Sigmoid colon (tissue), 7 donors: ENCODE data around the gene ARRDC1. TPM values are rescaled to one million over a fixed set of nuclear protein-coding genes. Genes with fewer than 3 reads are reported as not detected.
A peak's percentile ranks its signal among the peaks of the same experiment; 100 is the strongest.

Source experiments
- DNase-seq: peaks from one replicate; pipeline ENCODE4 v3.0.0-alpha.2; 2019
- H3K27ac ChIP-seq, 4 donors: fragments of 200-600 bp; sonication (generic); one replicate each; pipeline ENCODE4 v1.5.1; 2016 to 2019; ENCODE audit warnings: mild to moderate bottlenecking in 1 of 4
- H3K27me3 ChIP-seq, 3 donors: fragments of 200-600 bp; sonication (generic); one replicate each; pipeline ENCODE4 v1.5.1; 2019; ENCODE audit warnings: mild to moderate bottlenecking in 1 of 3
- H3K36me3 ChIP-seq, 4 donors: fragments of 200-600 bp; sonication (generic); one replicate each; pipeline ENCODE4 v1.5.1; 2016 to 2019
- H3K4me1 ChIP-seq, 4 donors: fragments of 200-600 bp; sonication (generic); one replicate each; pipeline ENCODE4 v1.5.1; 2017 to 2019
- H3K4me3 ChIP-seq, 4 donors: fragments of 200-600 bp; sonication (generic); one replicate each; pipeline ENCODE4 v1.5.1; 2017 to 2019; ENCODE audit warnings: mild to moderate bottlenecking in 2 of 4, moderate library complexity in 1 of 4
- H3K9me3 ChIP-seq, 4 donors: fragments of 200-600 bp in 3 of 4; sonication (generic) in 3 of 4; one replicate each; pipeline versions ENCODE4 v1.5.1 to v1.6.1; 2013 to 2019
- CTCF ChIP-seq, 4 experiments: fragments of 450-650 bp in 3 of 4; fragments of 200-600 bp in 1 of 4; IDR thresholded peaks; one replicate each; pipeline ENCODE4 v1.5.1; 2016 to 2019; ENCODE audit warnings: antibody characterized with exemption in 4 of 4, mild to moderate bottlenecking in 3 of 4, moderate library complexity in 2 of 4
- EP300 ChIP-seq, 4 donors: sonication (generic); formaldehyde crosslinking; IDR thresholded peaks; one replicate each; pipeline ENCODE4 v1.6.1; 2017; ENCODE audit warnings: antibody characterized with exemption in 4 of 4
- POLR2A ChIP-seq, 2 donors: fragments of 450-650 bp; IDR thresholded peaks; one replicate each; pipeline ENCODE4 v1.6.1; 2016; ENCODE audit warnings: antibody characterized with exemption in 2 of 2, mild to moderate bottlenecking in 2 of 2, moderate library complexity in 2 of 2
- POLR2AphosphoS5 ChIP-seq, 4 donors: sonication (generic); formaldehyde crosslinking; IDR thresholded peaks; one replicate each; pipeline ENCODE4 v1.6.1; 2017; ENCODE audit warnings: antibody characterized with exemption in 4 of 4
- WGBS, 2 donors: extraction: QIAGEN DNeasy Blood & Tissue Kit; methylation state at CpG; one replicate each; pipeline ENCODE4 v1.1.7; 2013; 5-methylcytosine and 5-hydroxymethylcytosine counted together
- intact Hi-C: fragments of 100-400 bp; cut with DNase I; formaldehyde crosslinking; loops from one replicate; pipeline ENCODE4 v1.15.1; 2023
- polyA plus RNA-seq, 3 donors: library from polyadenylated mRNA; stranded (reverse); fragments of 200-250 nt; gene quantifications; one replicate each; pipeline ENCODE4 v1.2.3, GENCODE V29; 2013
- total RNA-seq, 4 donors: library from RNA; depleted of rRNA; stranded (reverse); fragments of >200 nt; gene quantifications; one replicate each; pipeline ENCODE4 v1.1.0, GENCODE V29; 2016
- donor health status: healthy with polysubstance abuse.
- donor health status: Bipolar disorder and iron deficiency.
- donor health status: healthy.

ARRDC1 gene
- total RNA-seq: 10 to 100 TPM; 12.5 to 26.3 (median 19.7) TPM
- polyA plus RNA-seq: 100 to 1,000 TPM in 1 of 3 donors, 10 to 100 TPM in 2; 51.7 to 131 (median 71.4) TPM

GRCh38 chr9:137605121-137606004 is at the start of gene ARRDC1:
Gene ARRDC1, plus strand, starts transcription at chr9:137605686. Its CDS starts 32 bp downstream, at chr9:137605718.
- Histone ChIP-seq H3K4me3 (peak within 1 kb of the TSS; percentile 54 to 99 (median 84)), H3K9me3 (no peaks in the 10 kb centered on the region), H3K27me3 (no peaks in the 10 kb centered on the region), H3K4me1 (peaks cover 0 to 32% (median 25%) of the 10 kb centered on the region in 4 donors), H3K27ac (peak within 1 kb of the TSS; percentile 79 to 85 (median 84)), H3K36me3 (no peaks in the 10 kb centered on the region)
- intact Hi-C loops: loop anchor here (1.0 to 10.0 kb wide), 4 partner anchors 13 to 151 kb away; partner anchors contain the start of genes EHMT1, MRPL41, NSMF and PNPLA7
- no peak for TF ChIP-seq CTCF (IDR thresholded peaks at IDR 0.05)
- TF ChIP-seq EP300 (IDR thresholded peaks at IDR 0.05): no peak
- TF ChIP-seq POLR2A (IDR thresholded peaks at IDR 0.05): no peak
- TF ChIP-seq POLR2AphosphoS5 (IDR thresholded peaks at IDR 0.05): peak; percentile 16 to 65 (median 48)
- peak; percentile 97 for DNase-seq
- 1% methylated on average over 111 of the region's 111 CpGs for whole genome bisulfite sequencing, 2 donors

GRCh38 chr9:137556069-137556838 is 49.2 kb upstream of the ARRDC1 start:
- Histone ChIP-seq H3K4me1 (peaks cover 0 to 27% (median 24%) of the 10 kb centered on the region in 4 donors), H3K4me3 (no peak overlapping the region), H3K36me3 (peaks cover 8 to 61% (median 13%) of the 10 kb centered on the region in 4 donors), H3K27ac (peak overlapping the region; percentile 18 to 40 (median 40)), H3K27me3 (no peaks in the 10 kb centered on the region), H3K9me3 (no peaks in the 10 kb centered on the region)
- 64 to 85% methylated on average over 24 of the region's 24 CpGs for WGBS, 2 donors
- DNase-seq: no peak
- TF ChIP-seq EP300 (IDR thresholded peaks at IDR 0.05) (no peak), POLR2A (IDR thresholded peaks at IDR 0.05) (no peak), CTCF (IDR thresholded peaks at IDR 0.05) (no peak), POLR2AphosphoS5 (IDR thresholded peaks at IDR 0.05) (no peak)
- intact Hi-C loops: no loop called here

GRCh38 chr9:137558127-137558526 is 47.4 kb upstream of the ARRDC1 start:
- TF ChIP-seq CTCF (IDR thresholded peaks at IDR 0.05) (no peak), POLR2A (IDR thresholded peaks at IDR 0.05) (no peak), EP300 (IDR thresholded peaks at IDR 0.05) (no peak), POLR2AphosphoS5 (IDR thresholded peaks at IDR 0.05) (no peak)
- 96 to 97% methylated on average over 4 of the region's 4 CpGs for WGBS, 2 donors
- intact Hi-C loops: no loop called here

GRCh38 chr9:137564134-137564533 is 41.4 kb upstream of the ARRDC1 start:
- Histone ChIP-seq H3K4me3 (no peak overlapping the region), H3K27ac (no peak overlapping the region), H3K9me3 (no peaks in the 10 kb centered on the region), H3K27me3 (no peaks in the 10 kb centered on the region), H3K36me3 (peaks cover 0 to 41% (median 13%) of the 10 kb centered on the region in 4 donors), H3K4me1 (no peaks in the 10 kb centered on the region)
- intact Hi-C loops: no loop called here
- 93 to 94% methylated on average over 10 of the region's 10 CpGs for WGBS, 2 donors
- TF ChIP-seq POLR2A (IDR thresholded peaks at IDR 0.05): no peak
- TF ChIP-seq EP300 (IDR thresholded peaks at IDR 0.05): no peak
- no peak for TF ChIP-seq CTCF (IDR thresholded peaks at IDR 0.05)
- TF ChIP-seq POLR2AphosphoS5 (IDR thresholded peaks at IDR 0.05): no peak
- DNase-seq: no peak

More at GRCh38 chr9:137558127-137558526, 47.4 kb upstream of the ARRDC1 start:
- peaks cover 8 to 70% (median 13%) of the 10 kb centered on the region in 4 donors for H3K36me3 ChIP-seq
- H3K4me1 ChIP-seq: peaks cover 0 to 15% (median 12%) of the 10 kb centered on the region in 4 donors
- H3K4me3 ChIP-seq: no peak overlapping the region
- H3K27me3 ChIP-seq: no peaks in the 10 kb centered on the region
- no peaks in the 10 kb centered on the region for H3K9me3 ChIP-seq
- H3K27ac ChIP-seq: no peak overlapping the region
- DNase-seq: no peak
